Pons (tissue), 1 donor: ENCODE measurements around the gene F11.
"Not testable (repeated sequence)": the region's sequence is repeated elsewhere in the genome, so short reads cannot be mapped to it uniquely, and the experiment has no call there.

Experiments
- DNase-seq: peaks from one replicate; pipeline ENCODE4 v3.0.0-alpha.2; 2016; ENCODE audit warnings: low spot score

F11 gene

DNA sequence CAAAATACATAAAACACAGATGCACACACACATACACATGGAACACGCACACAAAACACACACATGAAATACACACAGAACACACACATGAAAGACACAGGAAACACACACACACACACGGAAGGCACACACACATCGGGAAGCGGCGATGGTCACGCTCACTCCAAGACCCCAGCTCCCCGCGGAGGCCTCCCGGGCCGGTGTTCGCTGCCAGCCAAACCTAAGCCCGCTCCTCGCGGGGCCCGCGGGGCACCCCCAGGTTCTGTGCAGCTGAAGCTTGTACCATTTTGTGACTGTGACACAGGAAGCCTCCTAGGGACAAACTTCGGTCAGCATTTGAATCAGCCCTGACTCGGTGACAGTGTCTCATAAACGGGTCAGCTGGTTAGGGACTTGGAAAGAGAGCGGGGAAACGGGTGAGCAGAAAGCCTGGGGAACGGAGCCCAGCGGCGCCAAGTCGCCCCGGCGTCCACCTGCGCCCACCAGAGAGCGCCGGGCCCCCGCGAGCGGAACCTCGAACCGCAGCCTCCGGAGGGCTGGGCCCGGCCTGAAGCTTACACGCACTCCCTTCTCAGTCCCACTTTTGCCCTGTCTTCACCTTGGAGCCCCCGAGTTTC is 32.1 kb downstream of the F11 start:
- no peak for DNase-seq

DNA sequence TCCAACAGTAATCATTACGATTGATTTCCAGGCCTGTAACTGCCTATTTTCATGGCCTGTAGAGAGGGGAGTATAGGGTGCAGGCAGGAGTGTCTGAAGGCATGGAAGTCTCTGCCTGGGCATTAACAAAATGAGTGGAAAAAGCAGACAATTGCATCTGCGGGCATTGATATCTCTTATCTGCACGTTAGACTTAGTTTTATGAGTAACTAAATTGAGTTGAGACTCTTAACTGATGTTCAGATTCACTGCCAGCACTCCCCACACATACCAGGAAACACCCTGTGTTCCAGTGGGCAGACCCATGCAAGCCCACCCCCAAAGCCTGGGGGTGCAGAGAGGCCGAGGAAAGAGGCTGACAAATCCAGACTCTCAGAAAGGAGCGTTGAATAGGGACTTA is 33.3 kb downstream of the F11 start:
- DNase-seq = no peak

DNA sequence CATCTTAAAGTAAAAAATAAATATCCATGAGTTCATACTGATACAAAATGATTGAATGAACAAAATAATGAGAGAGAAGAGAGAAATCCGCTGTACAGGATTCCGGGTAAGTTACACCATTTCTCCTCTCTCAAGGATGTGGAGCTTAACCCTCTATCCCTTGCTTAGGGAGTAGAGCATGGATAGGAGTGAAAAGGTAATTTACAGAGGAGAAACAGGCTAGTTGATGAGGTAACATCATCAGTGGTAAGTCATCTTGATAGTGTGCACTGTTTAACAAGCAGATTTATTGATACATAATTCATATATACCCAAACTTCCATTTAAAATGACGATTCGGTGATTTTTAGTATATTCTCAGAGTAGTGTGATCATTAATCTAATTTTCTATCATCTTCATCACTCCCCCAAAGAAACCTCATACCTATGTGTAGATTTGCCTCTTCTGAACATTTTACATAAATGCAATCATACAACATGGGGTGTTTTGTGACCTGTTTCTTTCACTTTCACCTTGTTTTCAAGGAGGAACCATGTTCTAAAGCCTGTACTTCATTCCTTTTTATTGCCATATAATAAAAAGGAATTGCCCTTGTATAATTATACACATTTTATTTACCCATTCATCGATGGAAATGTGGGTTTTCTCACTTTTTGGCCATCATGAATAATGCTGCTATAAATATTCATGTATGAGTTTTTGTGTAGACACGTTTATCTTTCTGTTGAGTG is 34.8 kb downstream of the F11 start:
- DNase-seq = no peak

DNA sequence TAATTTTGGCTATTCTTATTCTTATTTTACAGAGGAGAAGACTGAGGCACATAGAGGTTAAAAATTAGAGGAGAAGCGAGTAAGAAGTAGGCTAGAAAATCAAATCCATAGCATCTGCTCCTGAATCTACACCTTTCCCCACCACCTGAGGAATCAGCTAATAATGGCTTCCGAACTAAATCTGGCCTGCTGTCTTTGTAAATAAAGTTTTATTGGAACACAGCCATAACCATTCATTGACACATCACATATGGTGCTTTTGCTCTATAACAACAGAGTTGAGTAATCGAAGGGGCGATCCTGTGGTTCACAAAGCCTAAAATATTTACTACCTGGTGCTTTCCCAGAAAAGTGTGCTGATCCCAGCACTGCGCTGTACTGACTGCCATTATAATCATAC is 38.2 kb downstream of the F11 start:
- no peak for DNase-seq

DNA sequence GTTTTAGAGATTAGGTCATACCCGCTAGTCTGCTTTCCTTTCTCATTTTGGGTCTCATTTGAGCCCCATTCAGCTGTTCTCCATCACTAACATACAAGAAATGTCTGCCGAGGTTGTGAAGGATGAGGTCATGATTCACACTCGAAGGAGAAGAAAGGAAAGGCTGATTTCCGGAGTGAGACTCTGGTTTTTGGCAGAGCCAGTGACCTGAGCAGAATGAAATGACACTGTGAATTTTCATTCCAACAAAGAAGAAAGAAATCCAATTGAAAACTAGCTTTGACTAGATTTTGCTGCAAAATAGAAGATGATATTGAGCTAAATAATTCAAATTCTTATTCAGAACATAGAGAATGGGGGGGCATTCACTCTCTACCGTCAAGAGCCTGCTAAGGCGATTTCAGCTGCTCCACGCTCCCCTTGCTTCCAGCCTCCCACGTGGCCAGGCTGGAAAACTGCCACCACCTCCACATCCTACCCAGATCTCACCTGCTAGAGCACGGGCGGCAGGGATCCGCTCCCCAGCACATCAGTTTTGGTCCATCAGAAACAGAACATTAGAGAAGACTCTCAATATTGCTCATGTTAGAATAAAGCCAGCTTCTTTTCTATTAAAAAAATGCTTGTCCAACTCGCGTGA is 39.0 kb downstream of the F11 start:
- DNase-seq = no peak

DNA sequence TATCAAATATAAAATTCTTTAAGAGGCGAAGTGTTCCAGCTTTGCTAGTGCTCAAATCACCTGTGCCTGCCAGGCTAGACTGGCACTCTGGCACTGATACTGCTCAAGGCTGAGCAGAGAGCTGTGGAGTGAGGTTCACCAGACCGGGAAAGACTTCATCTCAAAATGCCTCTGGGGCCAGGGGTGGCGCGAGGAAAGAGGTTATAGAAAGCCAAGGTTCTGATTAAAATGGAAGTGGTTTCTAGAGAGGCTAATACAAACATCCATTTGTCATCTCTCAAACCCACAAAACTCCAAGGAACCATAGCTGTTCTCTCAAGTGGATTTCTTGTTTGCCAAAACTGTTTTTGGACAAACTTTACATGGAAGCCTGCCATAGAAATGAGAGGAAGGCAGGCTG is 41.5 kb downstream of the F11 start:
- DNase-seq = no peak

DNA sequence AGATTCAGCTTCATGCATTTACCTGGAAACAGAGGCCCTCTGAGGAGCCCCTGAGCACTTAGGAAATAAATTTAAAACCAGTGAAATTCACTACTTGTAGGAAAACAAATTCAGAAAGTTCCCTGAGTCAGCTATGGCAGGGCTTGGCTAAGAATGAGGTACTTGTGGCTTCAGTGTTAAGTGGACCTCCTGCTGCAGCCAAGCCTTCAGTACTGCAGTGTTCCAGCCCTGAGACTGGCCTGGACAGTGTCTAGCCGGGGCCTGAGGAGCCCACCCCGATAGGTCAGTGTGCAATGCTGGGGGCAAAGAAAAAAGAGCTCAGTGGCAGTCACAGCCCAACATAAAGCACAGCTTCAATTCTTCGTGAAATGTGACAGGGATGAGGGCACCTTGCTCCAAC is 41.9 kb downstream of the F11 start:
- DNase-seq = no peak

DNA sequence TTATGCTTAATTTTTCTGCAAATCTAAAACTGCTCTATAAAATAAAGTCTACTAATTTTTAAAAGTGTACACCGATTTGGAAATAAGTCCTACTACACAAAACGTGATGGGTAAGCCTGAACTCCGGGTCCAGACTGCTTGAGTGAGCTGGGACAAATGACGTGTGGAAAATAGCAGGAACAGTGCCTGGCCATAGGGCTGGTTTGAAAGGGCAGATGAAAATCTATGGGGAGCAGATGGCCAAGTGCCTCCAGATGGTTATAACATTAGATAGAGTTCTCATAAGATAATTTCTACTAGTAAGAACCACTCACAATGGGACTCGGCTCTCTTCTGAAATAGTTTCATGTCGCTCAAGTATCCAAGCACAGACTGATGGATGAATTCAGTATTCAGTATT is 52.5 kb downstream of the F11 start:
- DNase-seq = no peak

DNA sequence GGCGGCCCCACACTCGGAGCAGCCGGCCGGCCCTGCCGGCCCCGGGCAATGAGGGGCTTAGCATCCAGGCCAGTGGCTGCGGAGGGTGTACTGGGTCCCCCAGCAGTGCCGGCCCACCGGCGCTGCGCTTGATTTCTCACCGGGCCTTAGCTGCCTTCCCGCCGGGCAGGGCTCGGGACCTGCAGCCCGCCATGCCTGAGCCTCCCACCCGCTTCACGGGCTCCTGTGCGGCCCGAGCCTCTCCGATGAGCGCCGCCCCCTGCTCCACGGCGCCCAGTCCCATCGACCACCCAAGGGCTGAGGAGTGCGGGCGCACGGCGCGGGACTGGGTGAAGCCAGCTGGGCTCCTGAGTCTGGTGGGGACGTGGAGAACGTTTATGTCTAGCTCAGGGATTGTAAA is 58.7 kb downstream of the F11 start:
- DNase-seq = not testable (repeated sequence)

DNA sequence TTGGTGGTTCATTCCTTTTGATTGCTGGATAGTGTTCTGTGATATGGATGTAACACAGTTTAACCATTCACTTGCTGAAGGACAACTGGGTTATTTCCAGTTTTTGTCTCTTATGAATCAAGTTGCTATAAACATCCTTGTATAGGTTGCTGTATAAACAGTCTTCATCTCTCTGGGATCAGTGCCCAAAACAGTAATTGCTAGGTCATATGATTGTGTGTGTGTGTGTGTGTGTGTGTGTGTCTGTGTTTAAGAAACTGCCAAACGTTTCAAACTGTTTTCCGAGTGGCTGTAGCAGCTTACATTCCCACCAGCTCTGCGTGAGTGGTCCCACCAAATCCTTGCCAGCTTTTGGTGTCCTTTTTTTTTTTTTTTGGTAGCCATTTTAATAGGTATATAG is 60.4 kb downstream of the F11 start:
- DNase-seq = no peak

DNA sequence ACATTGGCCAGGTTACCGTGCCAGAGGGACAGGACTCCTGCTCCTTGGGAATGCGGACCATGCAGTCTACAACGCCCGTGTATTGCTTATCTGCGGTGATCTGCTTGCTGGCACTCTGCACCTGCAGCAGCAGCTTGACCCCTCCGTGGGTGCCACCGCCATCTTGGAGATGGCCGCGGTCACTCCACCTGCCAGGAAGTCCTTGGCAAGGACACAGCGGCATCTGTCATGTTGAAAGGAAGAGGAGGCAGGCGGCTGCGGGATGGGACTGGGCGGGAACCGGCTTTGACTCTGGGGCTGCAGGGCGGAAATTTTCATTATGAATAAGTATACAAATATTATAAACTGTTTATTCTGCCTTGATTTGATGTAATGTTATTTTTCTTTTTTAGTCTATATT is 63.4 kb downstream of the F11 start:
- DNase-seq = no peak

DNA sequence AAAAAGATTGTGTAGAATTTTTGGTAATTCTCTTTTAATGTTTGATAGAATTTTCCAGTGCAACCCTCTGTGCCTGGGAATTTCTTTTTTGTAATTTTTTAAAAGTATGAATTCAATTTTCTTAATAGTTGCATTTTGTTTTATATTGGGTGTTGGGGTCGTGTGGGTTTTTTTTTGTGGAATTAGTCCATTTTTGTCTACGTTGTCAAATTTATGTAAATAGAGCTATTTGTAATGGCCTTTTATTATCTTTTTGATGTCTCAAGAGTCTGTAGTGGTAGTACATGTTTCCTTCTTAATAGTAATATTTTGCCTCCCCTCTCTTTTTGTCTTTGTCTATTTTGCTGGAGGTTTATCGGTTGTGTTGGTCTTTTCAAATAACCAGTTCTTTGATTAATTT is 64.4 kb downstream of the F11 start:
- DNase-seq = no peak

DNA sequence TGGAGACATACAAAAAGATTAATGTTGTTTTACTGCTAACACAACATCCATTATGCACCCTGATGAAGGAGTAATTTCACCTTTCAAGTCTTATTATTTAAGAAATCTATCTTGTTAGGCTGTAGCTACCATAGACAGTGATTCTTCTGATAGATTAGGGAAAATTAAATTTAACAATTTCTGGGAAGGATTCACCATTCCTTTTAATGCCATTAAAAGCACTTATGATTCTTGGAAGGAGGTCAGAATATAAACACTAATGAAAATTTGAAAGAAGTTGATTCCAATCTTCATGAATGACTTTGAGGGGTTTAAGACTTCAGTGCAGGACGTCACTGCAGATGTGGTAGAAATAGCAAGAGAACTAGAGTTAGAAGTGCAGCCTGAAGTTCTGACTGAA is 69.8 kb downstream of the F11 start:
- DNase-seq = no peak
